Fibroblast of pulmonary artery (primary cell): ENCODE measurements around the gene RAPGEF2.
"Not testable (repeated sequence)": the region's sequence is repeated elsewhere in the genome, so short reads cannot be mapped to it uniquely, and the experiment has no call there.

Experiments
- DNase-seq: peaks from one replicate; pipeline ENCODE4 v3.0.0-alpha.2; 2010; ENCODE audit warnings: low read depth
- H3K4me3 ChIP-seq: replicated peaks from 2 replicates; pipeline ENCODE4 v1.5.1; 2011; ENCODE audit warnings: low read depth, mild to moderate bottlenecking, control low read depth, low read length, moderate library complexity
- CTCF ChIP-seq: IDR thresholded peaks from 2 replicates; pipeline ENCODE4 v1.5.1; 2011; ENCODE audit warnings: mild to moderate bottlenecking, control low read depth, low read length, inconsistent platforms; ENCODE audit errors: missing control alignments

The RAPGEF2 gene

GRCh38 chr4:159307929-159308328 is 205.1 kb downstream of the RAPGEF2 start:
- TF ChIP-seq CTCF, result no peak
- H3K4me3 ChIP-seq, result no peak overlapping the region
- no peak for DNase-seq

GRCh38 chr4:159308566-159309340 is 205.9 kb downstream of the RAPGEF2 start:
- no peak overlapping the region for H3K4me3 ChIP-seq
- peak; percentile 14 for DNase-seq
- no peak for TF ChIP-seq CTCF

GRCh38 chr4:159312236-159312635 is 209.4 kb downstream of the RAPGEF2 start:
- no peak overlapping the region for H3K4me3 ChIP-seq
- no peak for TF ChIP-seq CTCF
- DNase-seq, result no peak

GRCh38 chr4:159315879-159316278 is 213.0 kb downstream of the RAPGEF2 start:
- H3K4me3 ChIP-seq, result not testable (repeated sequence)
- DNase-seq, result peak; percentile 11

- no peak for DNase-seq
- H3K4me3 ChIP-seq, result no peak overlapping the region
- no peak for TF ChIP-seq CTCF
Observed at GRCh38 chr4:159317203-159317602, 214.3 kb downstream of the RAPGEF2 start.

GRCh38 chr4:159319027-159319426 is 216.1 kb downstream of the RAPGEF2 start:
- no peak for DNase-seq
- TF ChIP-seq CTCF, result no peak
- H3K4me3 ChIP-seq, result no peak overlapping the region

GRCh38 chr4:159326480-159326879 is 223.6 kb downstream of the RAPGEF2 start:
- H3K4me3 ChIP-seq, result no peak overlapping the region
- TF ChIP-seq CTCF, result no peak
- DNase-seq, result no peak
